ENCODE data around the gene ZKSCAN2.
A peak's percentile ranks its signal among the peaks of the same experiment; 100 is the strongest.

Gene ZKSCAN2

GRCh38 chr16:25257470-25257955 lies at the start of gene ZKSCAN2:
Gene ZKSCAN2 (minus strand): TSS chr16:25257845. CDS start chr16:25257127, 718 bp downstream.
- Histone ChIP-seq H3K4me1 (ENCODE audit: control insufficient read depth, insufficient read depth, low read length) (peaks cover 17% of the 10 kb centered on the region), H3K9me3 (ENCODE audit: control insufficient read depth, low read length) (no peaks in the 10 kb centered on the region), H3K4me3 (ENCODE audit: low read length) (peak within 1 kb of the TSS; percentile 90), H3K9ac (ENCODE audit: low read length) (peak within 1 kb of the TSS; percentile 93), H3K36me3 (ENCODE audit: control insufficient read depth, insufficient read depth, low read length) (no peaks in the 10 kb centered on the region), H3K27me3 (ENCODE audit: control insufficient read depth, insufficient read depth, low read length) (no peaks in the 10 kb centered on the region)

- Histone ChIP-seq H3K36me3 (ENCODE audit: control insufficient read depth, insufficient read depth, low read length) (no peaks in the 10 kb centered on the region), H3K27me3 (ENCODE audit: control insufficient read depth, insufficient read depth, low read length) (no peaks in the 10 kb centered on the region), H3K9ac (ENCODE audit: low read length) (no peak overlapping the region), H3K9me3 (ENCODE audit: control insufficient read depth, low read length) (no peaks in the 10 kb centered on the region), H3K4me1 (ENCODE audit: control insufficient read depth, insufficient read depth, low read length) (no peaks in the 10 kb centered on the region), H3K4me3 (ENCODE audit: low read length) (no peak overlapping the region)
Measured at GRCh38 chr16:25299792-25300590, 42.3 kb upstream of the ZKSCAN2 start.

- Histone ChIP-seq H3K9ac (ENCODE audit: low read length) (no peak overlapping the region), H3K36me3 (ENCODE audit: control insufficient read depth, insufficient read depth, low read length) (no peaks in the 10 kb centered on the region), H3K9me3 (ENCODE audit: control insufficient read depth, low read length) (no peaks in the 10 kb centered on the region), H3K27me3 (ENCODE audit: control insufficient read depth, insufficient read depth, low read length) (no peaks in the 10 kb centered on the region), H3K4me3 (ENCODE audit: low read length) (no peak overlapping the region), H3K4me1 (ENCODE audit: control insufficient read depth, insufficient read depth, low read length) (no peaks in the 10 kb centered on the region)
Measured at GRCh38 chr16:25298165-25298872, 40.7 kb upstream of the ZKSCAN2 start.

GRCh38 chr16:25297151-25297787 lies 39.6 kb upstream of the ZKSCAN2 start:
- H3K27me3 ChIP-seq (ENCODE audit: control insufficient read depth, insufficient read depth, low read length): no peaks in the 10 kb centered on the region
- no peaks in the 10 kb centered on the region for H3K4me1 ChIP-seq (ENCODE audit: control insufficient read depth, insufficient read depth, low read length)
- no peak overlapping the region for H3K9ac ChIP-seq (ENCODE audit: low read length)
- no peaks in the 10 kb centered on the region for H3K9me3 ChIP-seq (ENCODE audit: control insufficient read depth, low read length)
- H3K4me3 ChIP-seq (ENCODE audit: low read length): no peak overlapping the region
- no peaks in the 10 kb centered on the region for H3K36me3 ChIP-seq (ENCODE audit: control insufficient read depth, insufficient read depth, low read length)

GRCh38 chr16:25291580-25291979 lies 33.9 kb upstream of the ZKSCAN2 start:
- H3K9ac ChIP-seq (ENCODE audit: low read length): no peak overlapping the region
- no peak overlapping the region for H3K4me3 ChIP-seq (ENCODE audit: low read length)
- H3K36me3 ChIP-seq (ENCODE audit: control insufficient read depth, insufficient read depth, low read length): no peaks in the 10 kb centered on the region
- H3K4me1 ChIP-seq (ENCODE audit: control insufficient read depth, insufficient read depth, low read length): no peaks in the 10 kb centered on the region
- H3K9me3 ChIP-seq (ENCODE audit: control insufficient read depth, low read length): no peaks in the 10 kb centered on the region
- no peaks in the 10 kb centered on the region for H3K27me3 ChIP-seq (ENCODE audit: control insufficient read depth, insufficient read depth, low read length)

GRCh38 chr16:25289466-25289865 lies 31.8 kb upstream of the ZKSCAN2 start:
- no peaks in the 10 kb centered on the region for H3K4me1 ChIP-seq (ENCODE audit: control insufficient read depth, insufficient read depth, low read length)
- no peak overlapping the region for H3K9ac ChIP-seq (ENCODE audit: low read length)
- H3K36me3 ChIP-seq (ENCODE audit: control insufficient read depth, insufficient read depth, low read length): no peaks in the 10 kb centered on the region
- no peaks in the 10 kb centered on the region for H3K27me3 ChIP-seq (ENCODE audit: control insufficient read depth, insufficient read depth, low read length)
- no peaks in the 10 kb centered on the region for H3K9me3 ChIP-seq (ENCODE audit: control insufficient read depth, low read length)
- H3K4me3 ChIP-seq (ENCODE audit: low read length): no peak overlapping the region

GRCh38 chr16:25279491-25279890 lies 21.8 kb upstream of the ZKSCAN2 start:
- Histone ChIP-seq H3K9ac (ENCODE audit: low read length) (no peak overlapping the region), H3K27me3 (ENCODE audit: control insufficient read depth, insufficient read depth, low read length) (no peaks in the 10 kb centered on the region), H3K9me3 (ENCODE audit: control insufficient read depth, low read length) (no peaks in the 10 kb centered on the region), H3K4me1 (ENCODE audit: control insufficient read depth, insufficient read depth, low read length) (no peaks in the 10 kb centered on the region), H3K36me3 (ENCODE audit: control insufficient read depth, insufficient read depth, low read length) (no peaks in the 10 kb centered on the region), H3K4me3 (ENCODE audit: low read length) (no peak overlapping the region)

GRCh38 chr16:25271421-25271820 lies 13.8 kb upstream of the ZKSCAN2 start:
- Histone ChIP-seq H3K4me1 (ENCODE audit: control insufficient read depth, insufficient read depth, low read length) (peaks cover 9% of the 10 kb centered on the region), H3K36me3 (ENCODE audit: control insufficient read depth, insufficient read depth, low read length) (no peaks in the 10 kb centered on the region), H3K9ac (ENCODE audit: low read length) (no peak overlapping the region), H3K27me3 (ENCODE audit: control insufficient read depth, insufficient read depth, low read length) (no peaks in the 10 kb centered on the region), H3K4me3 (ENCODE audit: low read length) (no peak overlapping the region), H3K9me3 (ENCODE audit: control insufficient read depth, low read length) (no peaks in the 10 kb centered on the region)

GRCh38 chr16:25270577-25270976 lies 12.9 kb upstream of the ZKSCAN2 start:
- H3K27me3 ChIP-seq (ENCODE audit: control insufficient read depth, insufficient read depth, low read length): no peaks in the 10 kb centered on the region
- H3K4me1 ChIP-seq (ENCODE audit: control insufficient read depth, insufficient read depth, low read length): peaks cover 9% of the 10 kb centered on the region
- no peak overlapping the region for H3K9ac ChIP-seq (ENCODE audit: low read length)
- no peaks in the 10 kb centered on the region for H3K36me3 ChIP-seq (ENCODE audit: control insufficient read depth, insufficient read depth, low read length)
- H3K4me3 ChIP-seq (ENCODE audit: low read length): no peak overlapping the region
- no peaks in the 10 kb centered on the region for H3K9me3 ChIP-seq (ENCODE audit: control insufficient read depth, low read length)

GRCh38 chr16:25269879-25270278 lies 12.2 kb upstream of the ZKSCAN2 start:
- Histone ChIP-seq H3K9me3 (ENCODE audit: control insufficient read depth, low read length) (no peaks in the 10 kb centered on the region), H3K9ac (ENCODE audit: low read length) (no peak overlapping the region), H3K4me1 (ENCODE audit: control insufficient read depth, insufficient read depth, low read length) (peaks cover 9% of the 10 kb centered on the region), H3K36me3 (ENCODE audit: control insufficient read depth, insufficient read depth, low read length) (no peaks in the 10 kb centered on the region), H3K27me3 (ENCODE audit: control insufficient read depth, insufficient read depth, low read length) (no peaks in the 10 kb centered on the region), H3K4me3 (ENCODE audit: low read length) (no peak overlapping the region)

- Histone ChIP-seq H3K9ac (ENCODE audit: low read length) (no peak overlapping the region), H3K4me1 (ENCODE audit: control insufficient read depth, insufficient read depth, low read length) (peaks cover 9% of the 10 kb centered on the region), H3K9me3 (ENCODE audit: control insufficient read depth, low read length) (no peaks in the 10 kb centered on the region), H3K4me3 (ENCODE audit: low read length) (no peak overlapping the region), H3K27me3 (ENCODE audit: control insufficient read depth, insufficient read depth, low read length) (no peaks in the 10 kb centered on the region), H3K36me3 (ENCODE audit: control insufficient read depth, insufficient read depth, low read length) (no peaks in the 10 kb centered on the region)
Measured at GRCh38 chr16:25265968-25266367, 8.3 kb upstream of the ZKSCAN2 start.

- H3K27me3 ChIP-seq (ENCODE audit: control insufficient read depth, insufficient read depth, low read length): no peaks in the 10 kb centered on the region
- H3K36me3 ChIP-seq (ENCODE audit: control insufficient read depth, insufficient read depth, low read length): no peaks in the 10 kb centered on the region
- no peak overlapping the region for H3K4me3 ChIP-seq (ENCODE audit: low read length)
- peaks cover 4% of the 10 kb centered on the region for H3K4me1 ChIP-seq (ENCODE audit: control insufficient read depth, insufficient read depth, low read length)
- H3K9me3 ChIP-seq (ENCODE audit: control insufficient read depth, low read length): no peaks in the 10 kb centered on the region
- H3K9ac ChIP-seq (ENCODE audit: low read length): no peak overlapping the region
Measured at GRCh38 chr16:25264597-25264996, 7.0 kb upstream of the ZKSCAN2 start.

Data from mucosa of stomach (tissue), 1 donor.